Mesothelial cell of epicardium (in vitro differentiated cells): ENCODE measurements around the gene CCDC146. TPM values are rescaled to one million over a fixed set of nuclear protein-coding genes. Genes with fewer than 3 reads are reported as not detected.

Experiments
- DNase-seq, 2 experiments: peaks; one replicate each; pipeline ENCODE4 v3.0.0; 2021; ENCODE audit warnings: low spot score in 2 of 2; ENCODE audit not compliant: unreplicated experiment in 2 of 2
- H3K27ac Mint-ChIP-seq: 2 replicates; pipeline ENCODE4 v1.8.0; 2021; ENCODE audit warnings: mixed read lengths
- H3K27me3 Mint-ChIP-seq: 2 replicates; pipeline ENCODE4 v1.8.0; 2021; ENCODE audit warnings: low read depth, mixed read lengths
- H3K36me3 Mint-ChIP-seq: 2 replicates; pipeline ENCODE4 v1.8.0; 2021; ENCODE audit warnings: mixed read lengths
- H3K4me1 Mint-ChIP-seq: 2 replicates; pipeline ENCODE4 v1.8.0; 2021; ENCODE audit warnings: mixed read lengths
- H3K4me3 Mint-ChIP-seq: 2 replicates; pipeline ENCODE4 v1.8.0; 2021; ENCODE audit warnings: mild to moderate bottlenecking, moderate library complexity, mixed read lengths
- H3K9me3 Mint-ChIP-seq: 2 replicates; pipeline ENCODE4 v1.8.0; 2021; ENCODE audit warnings: mixed read lengths
- total RNA-seq: library from RNA; stranded (reverse); gene quantifications from 3 replicates; pipeline ENCODE4 v1.2.1, GENCODE V29; 2021
- TF ChIP-seq, protein P1 (sequence below): fragments of 200-600 bp; sonication (generic); IDR thresholded peaks from one replicate; pipeline ENCODE4 v1.5.0; 2021; ENCODE audit warnings: antibody characterized with exemption; ENCODE audit not compliant: unreplicated experiment

Gene CCDC146
- total RNA-seq, 1 donor from 2014 or later = 13.9 TPM

DNA sequence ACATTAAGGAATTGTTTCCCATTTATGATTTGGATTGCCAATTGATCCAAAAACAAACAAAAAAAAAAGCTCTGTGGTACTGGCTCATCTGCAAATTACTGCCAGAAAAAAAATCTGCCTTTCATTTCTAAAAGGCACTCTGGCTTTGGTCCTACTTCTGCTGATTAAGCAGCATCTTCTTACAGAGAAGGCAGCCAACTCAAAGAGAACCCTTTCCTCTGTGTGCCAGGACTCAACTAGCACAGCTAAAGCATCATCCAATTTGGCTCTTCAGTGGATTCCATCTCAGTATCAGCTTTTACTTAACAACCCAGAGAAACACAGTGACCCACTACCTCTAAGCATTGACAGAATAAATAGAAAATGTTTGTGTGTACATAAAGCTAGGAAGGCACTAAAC is 213.2 kb downstream of the CCDC146 start:
- Mint-ChIP-seq H3K27ac (no peak overlapping the region), H3K4me1 (peaks cover 17% of the 10 kb centered on the region), H3K36me3 (peaks cover 2% of the 10 kb centered on the region), H3K4me3 (no peak overlapping the region), H3K27me3 (no peaks in the 10 kb centered on the region), H3K9me3 (no peaks in the 10 kb centered on the region)
- no peak for DNase-seq
- TF ChIP-seq, protein P1, sequence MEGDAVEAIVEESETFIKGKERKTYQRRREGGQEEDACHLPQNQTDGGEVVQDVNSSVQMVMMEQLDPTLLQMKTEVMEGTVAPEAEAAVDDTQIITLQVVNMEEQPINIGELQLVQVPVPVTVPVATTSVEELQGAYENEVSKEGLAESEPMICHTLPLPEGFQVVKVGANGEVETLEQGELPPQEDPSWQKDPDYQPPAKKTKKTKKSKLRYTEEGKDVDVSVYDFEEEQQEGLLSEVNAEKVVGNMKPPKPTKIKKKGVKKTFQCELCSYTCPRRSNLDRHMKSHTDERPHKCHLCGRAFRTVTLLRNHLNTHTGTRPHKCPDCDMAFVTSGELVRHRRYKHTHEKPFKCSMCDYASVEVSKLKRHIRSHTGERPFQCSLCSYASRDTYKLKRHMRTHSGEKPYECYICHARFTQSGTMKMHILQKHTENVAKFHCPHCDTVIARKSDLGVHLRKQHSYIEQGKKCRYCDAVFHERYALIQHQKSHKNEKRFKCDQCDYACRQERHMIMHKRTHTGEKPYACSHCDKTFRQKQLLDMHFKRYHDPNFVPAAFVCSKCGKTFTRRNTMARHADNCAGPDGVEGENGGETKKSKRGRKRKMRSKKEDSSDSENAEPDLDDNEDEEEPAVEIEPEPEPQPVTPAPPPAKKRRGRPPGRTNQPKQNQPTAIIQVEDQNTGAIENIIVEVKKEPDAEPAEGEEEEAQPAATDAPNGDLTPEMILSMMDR = no peak

DNA sequence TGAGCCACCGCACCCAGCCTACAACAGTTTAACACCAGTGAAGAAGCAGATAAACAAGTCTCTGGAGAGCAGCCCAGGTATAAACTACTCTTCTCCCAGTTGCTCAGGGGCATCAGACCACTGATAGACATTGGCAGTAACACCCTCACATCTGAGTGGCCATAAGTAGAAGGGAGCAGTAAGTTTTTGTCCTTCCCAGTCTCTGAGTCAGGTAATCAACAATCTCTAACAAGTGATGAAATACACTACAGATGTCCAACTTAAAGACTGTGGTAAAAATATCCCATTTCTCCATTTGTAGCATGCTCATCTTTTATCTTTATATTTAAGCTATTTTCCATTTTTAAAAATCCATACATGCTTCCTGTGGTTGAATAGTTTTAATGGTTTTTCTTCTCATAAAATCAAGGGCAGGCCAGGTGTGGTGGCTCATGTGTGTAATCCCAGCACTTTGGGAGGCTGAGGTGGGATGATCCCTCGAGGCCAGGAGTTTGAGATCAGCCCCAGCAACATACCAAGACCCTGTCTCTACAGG is 215.1 kb downstream of the CCDC146 start:
- TF ChIP-seq, protein P1 = no peak
- Mint-ChIP-seq H3K27me3 (no peaks in the 10 kb centered on the region), H3K36me3 (peaks cover 2% of the 10 kb centered on the region), H3K9me3 (no peaks in the 10 kb centered on the region), H3K4me3 (no peak overlapping the region), H3K4me1 (peaks cover 13% of the 10 kb centered on the region), H3K27ac (no peak overlapping the region)
- no peak for DNase-seq

DNA sequence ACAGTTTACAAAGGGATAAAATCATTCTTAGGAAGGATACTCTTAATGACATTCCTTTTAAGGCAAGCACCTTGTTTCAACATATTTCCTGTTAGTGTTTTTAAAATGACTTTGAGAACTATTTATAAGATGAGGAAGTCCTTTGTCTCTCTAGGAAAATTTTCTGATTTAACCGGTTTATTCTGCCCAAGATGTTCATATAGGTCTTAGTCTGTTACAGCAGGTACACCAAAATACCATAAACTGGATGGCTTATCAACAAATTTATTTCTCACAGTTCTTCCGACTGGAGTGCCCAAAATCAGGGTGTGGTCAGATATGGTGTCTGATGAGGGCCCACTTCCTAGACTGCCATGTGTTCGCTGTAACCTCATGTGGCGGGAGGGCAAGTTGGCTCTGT is 215.8 kb downstream of the CCDC146 start:
- H3K4me1 Mint-ChIP-seq = peaks cover 13% of the 10 kb centered on the region
- no peak overlapping the region for H3K27ac Mint-ChIP-seq
- H3K9me3 Mint-ChIP-seq = no peaks in the 10 kb centered on the region
- no peaks in the 10 kb centered on the region for H3K27me3 Mint-ChIP-seq
- TF ChIP-seq, protein P1 = no peak
- H3K4me3 Mint-ChIP-seq = no peak overlapping the region
- peaks cover 2% of the 10 kb centered on the region for H3K36me3 Mint-ChIP-seq
- no peak for DNase-seq

DNA sequence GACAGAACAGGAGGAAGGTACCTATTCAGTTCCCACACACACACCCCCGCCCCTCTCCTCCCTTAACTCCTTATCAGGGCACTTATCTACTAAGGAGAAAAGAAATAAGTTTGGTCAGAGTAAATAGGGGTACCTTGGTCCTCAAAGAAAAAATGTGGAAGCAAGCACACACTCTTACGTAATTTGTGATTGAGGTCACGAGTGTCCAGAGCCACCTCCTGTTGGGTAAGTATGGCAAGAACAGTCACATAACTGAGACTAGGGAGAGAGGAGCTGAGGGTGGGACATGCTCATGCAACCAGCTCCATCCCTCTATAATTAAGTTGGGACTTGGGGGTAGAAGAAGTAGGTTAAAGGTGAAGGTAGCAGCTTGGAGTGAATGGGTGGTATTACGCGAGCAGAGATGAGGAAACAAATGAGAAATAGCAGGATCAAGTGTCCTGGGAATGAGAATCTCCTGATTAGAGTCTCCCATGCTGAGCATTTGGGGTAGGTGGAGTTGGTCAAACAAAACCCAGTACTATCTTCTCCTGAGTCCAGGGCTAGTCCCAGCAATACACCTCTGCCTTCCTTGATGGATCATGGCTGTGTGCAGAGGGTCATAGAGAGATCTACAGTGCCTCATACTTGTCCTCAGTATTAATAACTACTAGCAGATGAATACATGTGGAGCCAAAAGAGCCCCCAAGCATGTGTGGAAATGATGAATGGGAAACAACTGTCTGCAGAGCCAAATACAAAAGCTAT is 216.6 kb downstream of the CCDC146 start:
- TF ChIP-seq, protein P1 = no peak
- no peak for DNase-seq
- Mint-ChIP-seq H3K4me1 (peaks cover 13% of the 10 kb centered on the region), H3K9me3 (no peaks in the 10 kb centered on the region), H3K27ac (peak overlapping the region; percentile 5), H3K4me3 (no peak overlapping the region), H3K36me3 (peaks cover 1% of the 10 kb centered on the region), H3K27me3 (no peaks in the 10 kb centered on the region)

DNA sequence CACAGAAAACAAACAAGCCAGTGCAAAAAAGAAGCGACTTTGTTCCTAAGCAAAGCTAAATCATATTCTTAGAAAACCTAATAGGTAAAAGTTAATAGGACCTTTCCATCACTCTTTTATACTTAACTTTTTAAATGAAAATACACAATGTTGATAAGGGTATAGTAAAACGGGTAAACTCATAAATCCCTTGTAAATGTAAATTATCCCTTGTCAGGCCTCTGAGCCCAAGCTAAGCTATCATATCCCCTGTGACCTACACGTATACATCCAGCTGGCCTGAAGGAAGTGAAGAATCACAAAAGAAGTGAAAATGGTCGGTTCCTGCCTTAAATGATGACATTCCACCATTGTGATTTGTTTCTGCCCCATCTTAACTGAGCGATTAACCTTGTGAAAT is 217.3 kb downstream of the CCDC146 start:
- H3K27me3 Mint-ChIP-seq = no peaks in the 10 kb centered on the region
- peak overlapping the region; percentile 5 for H3K27ac Mint-ChIP-seq
- peaks cover 13% of the 10 kb centered on the region for H3K4me1 Mint-ChIP-seq
- DNase-seq = no peak
- TF ChIP-seq, protein P1 = no peak
- no peaks in the 10 kb centered on the region for H3K9me3 Mint-ChIP-seq
- no peaks in the 10 kb centered on the region for H3K36me3 Mint-ChIP-seq
- H3K4me3 Mint-ChIP-seq = no peak overlapping the region

Other genes starting within 250 kb of the CCDC146 start
- not detected in 3 replicates for gene SPDYE17, start 90.3 kb upstream of the CCDC146 start, total RNA-seq
- gene SPDYE18, start 60.1 kb upstream of the CCDC146 start, total RNA-seq = 0.63 to 0.90 TPM (median 0.89 TPM) in 3 replicates
- gene FGL2, start 77.2 kb downstream of the CCDC146 start, total RNA-seq = 0.05 TPM in 1 of 3 replicates, not detected in the others